OCI-LY7 (cell line): ENCODE results near the gene SRRM2. TPM values are rescaled to one million over a fixed set of nuclear protein-coding genes. Genes with fewer than 3 reads are reported as not detected.

Experiments used
- BruUV-seq: library from RNA; stranded (reverse); fragments of 400-500 nt; replicated peaks from 2 replicates; lab custom pipeline; 2021; lab: Mats Ljungman, UMichigan
- CTCF ChIA-PET: fragments of 300-600 bp; sonication (Branson Sonifier 250); formaldehyde crosslinking; loops from one replicate; lab custom pipeline; 2022; ENCODE audit warnings: antibody characterized with exemption; ENCODE audit not compliant: unreplicated experiment; lab: Charles Lee
- POLR2A ChIA-PET: fragments of 300-600 bp; sonication (Branson Sonifier 250); formaldehyde crosslinking; loops from one replicate; lab custom pipeline; 2022; ENCODE audit warnings: antibody characterized with exemption; lab: Charles Lee
- DNase-seq: peaks from one replicate; pipeline ENCODE4 v3.0.0-alpha.2; 2015; ENCODE audit warnings: low spot score
- H2AFZ ChIP-seq: fragments of 200-600 bp; sonication (generic), shearing (Covaris generic); 2 replicates; pipeline ENCODE4 v1.6.1; 2014; ENCODE audit warnings: mild to moderate bottlenecking, antibody characterized with exemption, low read length, moderate library complexity
- H3K27ac ChIP-seq: fragments of 200-600 bp; sonication (generic); 2 replicates; pipeline ENCODE4 v1.5.1; 2014; ENCODE audit warnings: mixed run types, low read depth, mild to moderate bottlenecking, moderate library complexity, low read length, inconsistent platforms; ENCODE audit not compliant: poor library complexity, severe bottlenecking
- H3K36me3 ChIP-seq: fragments of 200-600 bp; sonication (generic); 2 replicates; pipeline ENCODE4 v1.6.1; 2014; ENCODE audit warnings: mild to moderate bottlenecking, antibody characterized with exemption, low read length, moderate library complexity, mixed read lengths; ENCODE audit not compliant: insufficient read depth
- H3K4me1 ChIP-seq: fragments of 200-600 bp; sonication (generic); 2 replicates; pipeline ENCODE4 v1.5.1; 2014; ENCODE audit warnings: mild to moderate bottlenecking, low read length; ENCODE audit not compliant: insufficient read depth, poor library complexity, severe bottlenecking
- H3K4me2 ChIP-seq: fragments of 200-600 bp; sonication (generic); 2 replicates; pipeline ENCODE4 v1.6.1; 2014; ENCODE audit warnings: mild to moderate bottlenecking, low read length
- H3K4me3 ChIP-seq: fragments of 200-600 bp; sonication (generic); 2 replicates; pipeline ENCODE4 v1.5.1; 2014; ENCODE audit warnings: mild to moderate bottlenecking, low read depth, low read length; ENCODE audit not compliant: poor library complexity, severe bottlenecking
- H3K79me2 ChIP-seq: fragments of 200-600 bp; sonication (generic); 2 replicates; pipeline ENCODE4 v1.6.1; 2016; ENCODE audit warnings: low read depth, mild to moderate bottlenecking, low read length, moderate library complexity, mixed read lengths; ENCODE audit not compliant: insufficient read depth
- H3K9me2 ChIP-seq: fragments of 200-600 bp; sonication (generic); 2 replicates; pipeline ENCODE4 v1.6.1; 2016; ENCODE audit warnings: mild to moderate bottlenecking, low read length, mixed read lengths; ENCODE audit not compliant: insufficient read depth
- H3K9me3 ChIP-seq: fragments of 200-600 bp; sonication (generic); 2 replicates; pipeline ENCODE4 v1.6.1; 2014; ENCODE audit warnings: mild to moderate bottlenecking, mixed run types, low read length, mixed read lengths
- H4K20me1 ChIP-seq: fragments of 200-600 bp; sonication (generic); 2 replicates; pipeline ENCODE4 v1.6.1; 2014; ENCODE audit warnings: mild to moderate bottlenecking, antibody characterized with exemption, low read length, moderate library complexity, mixed read lengths; ENCODE audit not compliant: insufficient read depth
- EZH2phosphoT487 ChIP-seq: fragments of 200-600 bp; sonication (generic); IDR thresholded peaks from 2 replicates; pipeline ENCODE4 v1.6.1; 2018; ENCODE audit warnings: low read depth, borderline replicate concordance, mild to moderate bottlenecking, mixed run types, antibody characterized with exemption, low read length, moderate library complexity, mixed read lengths
- intact Hi-C: fragments of 100-400 bp; cut with micrococcal nuclease; formaldehyde crosslinking; loops from one replicate; pipeline ENCODE4 v1.10.0; 2022; ENCODE audit not compliant: unreplicated experiment
- total RNA-seq, 2 experiments: library from RNA; depleted of rRNA in 1 of 2; stranded (reverse); fragments of >200 nt in 1 of 2; shearing (Covaris generic) in 1 of 2; gene quantifications; 2 replicates each; pipeline ENCODE4 v1.2.3, GENCODE V29; 2014 to 2022
- TF ChIP-seq, protein P1 (sequence below): fragments of 200-600 bp; sonication (generic); conservative IDR thresholded peaks from 2 replicates; pipeline ENCODE4 v1.5.1; 2014; ENCODE audit warnings: mild to moderate bottlenecking, antibody characterized with exemption, low read length, moderate library complexity, mixed read lengths

Gene SRRM2
- total RNA-seq, 2 experiments from 2014 or later, result 208 to 819 TPM

DNA sequence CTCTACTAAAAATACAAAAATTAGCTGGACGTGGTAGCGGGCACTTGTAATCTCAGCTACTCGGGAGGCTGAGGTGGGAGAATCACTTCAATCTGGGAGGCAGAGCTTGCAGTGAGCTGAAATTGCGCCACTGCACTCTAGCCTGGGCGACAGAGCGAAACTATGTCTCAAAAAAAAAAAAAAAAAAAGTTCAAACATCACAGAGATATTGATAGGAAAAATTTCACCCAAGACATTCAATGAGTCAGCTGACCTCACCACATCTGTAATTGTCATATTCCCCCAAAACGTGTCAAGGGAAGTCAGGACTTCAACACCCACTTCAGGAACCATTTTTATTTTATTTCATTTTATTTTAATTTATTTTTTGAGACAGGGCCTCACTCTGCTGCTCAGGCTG is 24.4 kb upstream of the SRRM2 start:
- BruUV-seq, result no TSS peak
- ChIA-PET POLR2A (no interaction called here), CTCF (no interaction called here)

GRCh38 chr16:2734844-2735515 is 17.5 kb upstream of the SRRM2 start:
- H3K9me2 ChIP-seq, result no peaks in the 10 kb centered on the region
- no peak overlapping the region for H2AFZ ChIP-seq
- TF ChIP-seq, protein P1, sequence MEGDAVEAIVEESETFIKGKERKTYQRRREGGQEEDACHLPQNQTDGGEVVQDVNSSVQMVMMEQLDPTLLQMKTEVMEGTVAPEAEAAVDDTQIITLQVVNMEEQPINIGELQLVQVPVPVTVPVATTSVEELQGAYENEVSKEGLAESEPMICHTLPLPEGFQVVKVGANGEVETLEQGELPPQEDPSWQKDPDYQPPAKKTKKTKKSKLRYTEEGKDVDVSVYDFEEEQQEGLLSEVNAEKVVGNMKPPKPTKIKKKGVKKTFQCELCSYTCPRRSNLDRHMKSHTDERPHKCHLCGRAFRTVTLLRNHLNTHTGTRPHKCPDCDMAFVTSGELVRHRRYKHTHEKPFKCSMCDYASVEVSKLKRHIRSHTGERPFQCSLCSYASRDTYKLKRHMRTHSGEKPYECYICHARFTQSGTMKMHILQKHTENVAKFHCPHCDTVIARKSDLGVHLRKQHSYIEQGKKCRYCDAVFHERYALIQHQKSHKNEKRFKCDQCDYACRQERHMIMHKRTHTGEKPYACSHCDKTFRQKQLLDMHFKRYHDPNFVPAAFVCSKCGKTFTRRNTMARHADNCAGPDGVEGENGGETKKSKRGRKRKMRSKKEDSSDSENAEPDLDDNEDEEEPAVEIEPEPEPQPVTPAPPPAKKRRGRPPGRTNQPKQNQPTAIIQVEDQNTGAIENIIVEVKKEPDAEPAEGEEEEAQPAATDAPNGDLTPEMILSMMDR, result no peak
- no peak for TF ChIP-seq EZH2phosphoT487
- no peaks in the 10 kb centered on the region for H3K9me3 ChIP-seq
- no peak overlapping the region for H3K4me2 ChIP-seq
- no peaks in the 10 kb centered on the region for H4K20me1 ChIP-seq
- intact Hi-C loops, result no loop called here
- H3K36me3 ChIP-seq, result no peaks in the 10 kb centered on the region
- H3K79me2 ChIP-seq, result no peaks in the 10 kb centered on the region
- POLR2A ChIA-PET, result no interaction called here
- BruUV-seq, result no TSS peak
- DNase-seq, result no peak
- CTCF ChIA-PET, result no interaction called here
- no peaks in the 10 kb centered on the region for H3K4me1 ChIP-seq
- no peak overlapping the region for H3K4me3 ChIP-seq
- no peak overlapping the region for H3K27ac ChIP-seq

More for the DNA sequence above, 24.4 kb upstream of the SRRM2 start:
- Histone ChIP-seq H3K36me3 (no peaks in the 10 kb centered on the region), H4K20me1 (no peaks in the 10 kb centered on the region), H3K79me2 (no peaks in the 10 kb centered on the region), H3K9me2 (no peaks in the 10 kb centered on the region), H3K4me2 (no peak overlapping the region), H3K4me3 (no peak overlapping the region), H2AFZ (no peak overlapping the region), H3K4me1 (no peaks in the 10 kb centered on the region), H3K27ac (no peak overlapping the region), H3K9me3 (no peaks in the 10 kb centered on the region)
- intact Hi-C loops, result no loop called here
- DNase-seq, result no peak
- TF ChIP-seq, protein P1, result no peak
- TF ChIP-seq EZH2phosphoT487, result no peak

- ChIA-PET POLR2A (interaction anchor here (0.7 to 1.0 kb wide), 2 partner anchors 11 kb away, joined by 3 read pairs; no protein-coding TSS in a partner anchor), CTCF (no interaction called here)
- no TSS peak for BruUV-seq
- Histone ChIP-seq H3K4me1 (no peaks in the 10 kb centered on the region), H3K9me3 (no peaks in the 10 kb centered on the region), H2AFZ (no peak overlapping the region), H3K79me2 (no peaks in the 10 kb centered on the region), H3K9me2 (no peaks in the 10 kb centered on the region), H3K4me3 (no peak overlapping the region), H3K36me3 (no peaks in the 10 kb centered on the region), H3K27ac (no peak overlapping the region), H3K4me2 (no peak overlapping the region), H4K20me1 (no peaks in the 10 kb centered on the region)
- DNase-seq, result no peak
- intact Hi-C loops, result no loop called here
- no peak for TF ChIP-seq EZH2phosphoT487
- TF ChIP-seq, protein P1, result no peak
Measured at GRCh38 chr16:2736476-2737237, 15.8 kb upstream of the SRRM2 start.
